GM18861 (cell line): Measurements from ENCODE around the gene ZWINT.

Experiments
- ATAC-seq: cut with Tn5 transposase; IDR thresholded peaks from one replicate; pipeline ENCODE4 v1.9.1; 2021; ENCODE audit not compliant: unreplicated experiment

ZWINT gene, protein sequence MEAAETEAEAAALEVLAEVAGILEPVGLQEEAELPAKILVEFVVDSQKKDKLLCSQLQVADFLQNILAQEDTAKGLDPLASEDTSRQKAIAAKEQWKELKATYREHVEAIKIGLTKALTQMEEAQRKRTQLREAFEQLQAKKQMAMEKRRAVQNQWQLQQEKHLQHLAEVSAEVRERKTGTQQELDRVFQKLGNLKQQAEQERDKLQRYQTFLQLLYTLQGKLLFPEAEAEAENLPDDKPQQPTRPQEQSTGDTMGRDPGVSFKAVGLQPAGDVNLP

DNA sequence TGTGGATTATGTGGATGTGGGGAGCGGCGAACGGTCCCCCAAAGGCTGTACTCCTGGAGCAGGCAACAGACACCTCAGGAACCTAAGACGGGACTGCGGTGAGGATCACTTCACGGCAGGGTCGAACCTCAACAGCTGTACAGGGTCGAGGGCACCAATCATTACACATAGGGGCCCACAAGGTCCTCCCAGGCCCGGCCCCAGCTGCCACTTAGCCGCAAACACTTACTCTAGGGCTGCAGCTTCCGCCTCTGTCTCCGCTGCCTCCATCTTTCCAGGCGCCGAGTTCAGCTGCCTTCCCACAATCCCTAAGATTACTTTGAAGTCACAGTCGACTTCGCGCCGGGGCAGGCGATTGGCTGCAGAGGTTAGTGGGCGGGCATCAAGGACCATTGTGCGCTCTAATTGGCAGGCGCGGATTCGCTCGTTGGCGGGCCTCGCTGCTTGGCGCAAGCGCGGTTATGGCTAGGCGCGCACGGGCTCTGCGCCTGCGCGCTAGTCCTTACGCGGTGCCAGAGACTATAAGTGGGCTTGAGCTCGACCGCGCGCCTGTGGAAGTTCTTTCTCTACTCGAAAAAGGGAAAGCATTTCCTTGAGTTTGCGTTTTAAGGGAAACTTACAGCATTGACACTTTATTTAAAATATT, at the start of gene ZWINT:
Gene ZWINT, minus strand, starts transcription at position 293 of the 646 bp plus-strand sequence. Its CDS starts 23 bp downstream, at position 270.
- peak; percentile 98 for ATAC-seq

DNA sequence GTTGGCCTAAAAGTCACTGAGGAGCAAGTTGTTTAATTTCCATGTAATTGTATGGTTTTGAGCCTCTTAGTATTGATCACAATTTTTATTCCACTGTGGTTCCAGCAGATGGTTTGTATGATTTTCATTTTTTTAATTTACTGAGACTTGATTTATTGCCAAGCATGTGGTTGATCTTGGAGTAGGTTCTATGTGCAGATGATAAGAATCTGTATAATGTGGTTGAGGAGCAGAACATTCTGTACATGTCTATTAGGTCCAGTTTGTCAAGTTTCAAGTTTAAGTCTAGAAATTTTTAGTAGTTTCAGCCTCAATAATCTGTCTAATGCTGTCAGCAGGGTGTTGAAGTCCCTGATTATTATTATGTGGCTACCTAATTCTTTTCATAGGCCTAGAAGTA, 22.7 kb upstream of the ZWINT start:
- no peak for ATAC-seq

DNA sequence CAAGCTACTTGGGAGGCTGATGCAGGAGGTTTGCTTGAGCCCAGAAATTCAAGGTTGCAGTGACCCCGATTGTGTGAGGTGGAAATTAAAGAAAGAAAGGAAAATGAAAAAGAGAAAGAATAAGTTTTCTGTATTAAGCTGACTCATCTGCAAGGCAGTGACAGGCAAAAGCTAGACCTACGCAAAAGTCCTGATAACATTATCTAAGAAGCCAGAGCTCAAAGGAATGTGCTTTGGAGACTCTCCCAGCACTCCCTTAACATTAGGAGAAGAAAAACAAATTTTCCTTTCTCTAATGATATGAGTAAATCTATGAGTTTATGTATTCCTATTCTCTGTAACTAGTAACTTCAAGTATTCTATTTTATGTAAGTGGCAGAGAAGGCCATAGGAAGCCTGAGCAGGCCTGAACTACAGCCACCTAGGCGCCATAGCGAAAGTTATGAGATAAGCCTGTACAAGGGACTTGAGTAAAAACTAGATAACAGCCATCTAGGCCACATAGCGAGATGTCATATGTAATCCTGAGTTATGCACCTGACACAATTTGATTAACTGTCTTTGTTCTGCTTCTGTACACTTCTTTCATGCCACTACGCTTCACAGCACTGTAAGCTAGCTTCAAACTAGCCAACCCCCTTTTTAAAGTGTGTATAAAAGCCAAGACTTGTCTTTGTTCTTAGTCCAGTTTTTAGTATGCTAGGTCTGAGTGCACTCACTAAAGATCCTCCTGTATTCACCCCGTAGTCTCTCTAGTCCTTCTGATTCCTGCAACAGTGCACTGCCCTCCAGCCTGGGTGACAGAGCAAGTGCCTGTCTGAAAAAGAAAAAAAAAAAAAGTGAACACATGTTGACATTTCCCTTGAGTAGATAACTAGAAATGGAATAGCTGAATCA, 9.4 kb upstream of the ZWINT start:
- no peak for ATAC-seq

DNA sequence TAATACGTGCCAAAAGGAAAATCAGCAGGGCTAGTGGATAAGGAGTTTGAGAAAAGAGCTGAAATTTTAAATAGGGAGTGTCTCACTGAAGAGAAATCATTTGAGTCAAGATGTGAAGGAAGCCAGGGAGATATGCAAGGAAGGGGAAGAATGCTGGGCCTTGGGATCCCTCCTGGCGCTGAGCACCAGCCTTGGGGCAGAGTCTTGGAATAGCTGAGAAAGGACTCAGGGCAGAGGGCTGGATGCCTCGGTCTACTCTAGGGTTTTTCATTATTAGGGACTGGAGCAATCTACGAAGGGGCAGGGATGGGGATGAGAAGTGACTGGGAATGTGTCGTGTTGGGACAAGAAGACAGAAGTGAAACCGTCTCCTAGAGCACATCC, 484 bp downstream of the ZWINT start:
- ATAC-seq, result no peak

DNA sequence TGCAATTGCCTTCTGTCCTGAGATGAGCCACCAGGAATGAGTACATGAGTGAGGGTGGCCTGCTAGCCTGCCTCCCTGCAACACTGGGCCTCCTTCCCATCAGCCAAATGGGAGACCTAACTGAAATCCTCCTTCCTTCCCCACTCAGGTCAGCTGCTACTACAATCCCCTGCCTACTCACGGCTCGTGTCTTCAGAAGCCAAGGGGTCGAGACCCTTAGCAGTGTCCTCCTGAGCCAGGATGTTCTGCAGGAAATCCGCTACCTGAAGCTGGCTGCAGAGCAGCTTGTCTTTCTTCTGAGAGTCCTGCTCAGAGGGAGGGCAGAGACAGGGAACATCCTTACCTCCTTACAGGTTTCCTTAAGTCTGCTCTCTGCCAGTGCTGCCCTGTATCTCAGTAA, 1.2 kb downstream of the ZWINT start:
- no peak for ATAC-seq

DNA sequence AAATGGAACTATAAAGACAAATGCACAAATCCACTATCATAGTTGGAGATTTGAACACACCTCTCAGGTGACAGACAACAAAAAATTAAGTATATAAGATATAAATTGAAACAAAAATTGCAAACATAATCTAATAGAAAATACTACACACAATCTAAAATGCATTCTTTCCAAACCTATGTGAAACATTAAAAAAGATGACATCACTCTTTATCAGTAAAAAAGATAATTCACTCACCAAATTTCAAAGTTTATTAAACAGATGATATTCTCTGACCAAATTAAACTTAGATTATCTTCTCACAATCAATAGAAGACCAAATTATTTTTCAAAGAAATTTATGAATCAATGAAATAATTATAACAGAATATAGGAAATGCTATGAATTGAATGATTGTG, 4.0 kb downstream of the ZWINT start:
- ATAC-seq, result no peak

DNA sequence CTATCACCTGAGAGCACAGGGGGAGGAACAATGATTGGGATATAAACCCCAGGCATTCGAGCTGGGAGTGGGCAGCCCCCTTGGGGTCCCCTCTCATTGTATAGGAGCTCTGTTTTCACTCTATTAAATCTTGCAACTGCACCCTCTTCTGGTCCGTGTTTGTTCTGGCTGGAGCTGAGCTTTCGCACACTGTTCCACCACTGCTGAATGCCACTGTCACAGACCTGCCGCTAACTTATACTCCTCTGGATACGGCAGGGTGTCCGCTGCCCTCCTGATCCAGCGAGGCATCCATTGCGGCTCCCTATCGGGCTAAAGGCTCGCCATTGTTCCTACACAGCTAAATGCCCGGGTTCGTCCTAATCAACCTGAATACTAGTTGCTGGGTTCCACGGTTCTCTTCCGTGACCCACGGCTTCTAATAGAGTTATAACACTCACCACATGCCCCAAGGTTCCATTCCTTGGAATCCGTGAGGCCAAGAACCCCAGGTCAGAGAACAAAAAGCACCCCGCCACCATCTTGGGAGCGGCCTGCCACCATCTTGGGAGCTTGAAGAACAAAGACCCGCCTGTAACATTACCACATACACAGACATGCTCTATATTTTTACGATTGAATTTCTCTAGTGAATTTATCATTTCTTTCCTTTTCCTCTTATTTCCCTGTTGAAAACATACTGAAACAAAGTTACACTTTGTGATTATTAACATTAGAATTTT, 9.0 kb downstream of the ZWINT start:
- no peak for ATAC-seq

DNA sequence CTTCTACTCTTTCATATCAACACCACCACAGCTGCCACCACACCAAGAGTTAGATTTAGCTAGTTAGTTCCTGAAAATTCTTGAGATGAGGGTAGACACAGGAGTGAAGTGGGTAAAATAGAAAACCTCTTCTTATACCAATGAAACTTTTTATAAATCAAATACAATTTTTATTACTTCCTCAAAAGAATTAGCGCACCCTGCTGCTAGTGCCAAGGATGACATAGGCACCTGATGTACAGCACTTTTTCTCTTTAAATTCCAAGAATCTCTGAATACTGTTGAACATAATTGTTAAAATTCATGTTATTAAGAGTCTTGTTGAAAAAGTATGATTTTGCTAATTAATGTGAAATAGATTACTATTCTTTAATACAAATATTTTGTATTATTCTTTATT, 11.4 kb downstream of the ZWINT start:
- no peak for ATAC-seq

DNA sequence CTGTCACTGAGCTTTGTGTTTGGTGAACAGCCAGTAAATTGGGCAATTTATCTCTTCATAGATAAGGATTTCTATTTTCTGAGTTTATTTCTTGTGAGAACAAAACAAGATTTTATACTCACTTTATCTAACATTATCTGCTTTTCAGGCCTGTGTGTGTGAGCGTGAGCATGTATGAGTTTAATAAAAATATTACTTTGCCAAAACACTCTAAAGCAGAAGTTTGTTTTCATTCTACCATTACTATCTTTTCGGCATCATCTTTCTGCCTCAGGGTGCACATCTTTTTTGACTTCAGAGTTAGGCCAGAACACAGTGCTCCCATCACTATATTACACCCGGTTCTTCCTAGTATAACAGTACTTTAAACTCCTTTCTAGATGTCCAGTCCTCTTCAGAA, 13.0 kb downstream of the ZWINT start:
- no peak for ATAC-seq

DNA sequence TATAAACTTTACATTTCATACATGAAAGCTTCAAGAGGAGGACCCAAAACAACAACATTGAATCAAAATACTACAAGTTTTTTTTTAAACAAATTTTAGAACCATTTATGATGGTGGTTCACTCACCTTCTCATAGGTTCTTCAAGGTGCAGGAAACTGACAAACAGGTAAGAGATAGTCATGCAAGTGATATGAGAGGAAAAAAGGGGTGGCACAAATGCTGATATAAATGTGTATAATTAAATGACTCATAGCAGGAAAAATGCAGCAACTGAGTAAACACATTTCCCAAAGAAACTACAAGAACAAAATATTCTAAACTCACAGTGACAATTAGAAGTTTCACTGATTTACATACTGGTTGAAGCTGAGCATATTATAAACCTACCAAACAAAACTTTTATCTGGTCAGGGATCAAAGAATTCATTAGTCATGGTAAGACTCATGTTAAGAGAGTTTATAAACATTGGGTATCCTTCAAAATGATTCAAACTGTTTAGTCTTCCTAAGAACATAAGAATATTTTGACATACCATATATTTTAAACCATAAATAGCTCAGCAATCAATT, 14.1 kb downstream of the ZWINT start:
- ATAC-seq, result no peak

DNA sequence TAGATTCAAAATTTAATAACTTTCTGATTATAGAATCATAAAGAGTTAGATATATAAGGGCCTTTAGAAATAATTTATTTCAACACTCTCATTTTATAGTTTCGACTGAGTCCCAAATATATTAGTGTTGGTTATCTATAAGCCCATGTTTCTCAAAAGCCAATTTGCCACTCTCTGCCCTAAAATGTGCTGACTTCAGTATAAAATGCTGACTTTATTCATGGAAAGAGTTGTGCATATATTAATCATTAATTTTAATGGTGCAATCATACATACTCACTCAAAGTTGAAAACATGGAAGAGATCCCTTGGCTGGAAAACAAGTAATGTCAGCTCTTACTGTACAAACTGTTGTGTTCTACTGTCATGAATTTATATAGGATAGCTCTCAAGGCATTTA, 19.4 kb downstream of the ZWINT start:
- ATAC-seq, result no peak

DNA sequence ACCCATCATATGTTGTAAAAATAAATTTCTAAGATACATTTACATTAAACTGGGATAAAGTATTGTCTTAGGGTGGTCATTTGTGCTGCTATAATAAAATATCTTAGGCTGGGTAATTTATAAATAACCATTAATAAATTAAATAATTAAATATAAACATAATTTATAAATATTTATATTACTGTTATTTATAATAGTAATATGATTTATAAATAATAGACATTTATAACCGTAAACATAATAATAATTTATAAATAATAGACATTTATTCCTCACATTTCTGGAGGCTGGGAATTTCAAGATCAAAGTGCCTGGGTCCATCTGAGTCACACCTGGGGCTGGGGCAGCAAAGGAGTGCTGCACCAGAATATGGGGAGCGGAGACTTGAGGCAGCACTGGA, 31.1 kb downstream of the ZWINT start:
- ATAC-seq, result no peak

DNA sequence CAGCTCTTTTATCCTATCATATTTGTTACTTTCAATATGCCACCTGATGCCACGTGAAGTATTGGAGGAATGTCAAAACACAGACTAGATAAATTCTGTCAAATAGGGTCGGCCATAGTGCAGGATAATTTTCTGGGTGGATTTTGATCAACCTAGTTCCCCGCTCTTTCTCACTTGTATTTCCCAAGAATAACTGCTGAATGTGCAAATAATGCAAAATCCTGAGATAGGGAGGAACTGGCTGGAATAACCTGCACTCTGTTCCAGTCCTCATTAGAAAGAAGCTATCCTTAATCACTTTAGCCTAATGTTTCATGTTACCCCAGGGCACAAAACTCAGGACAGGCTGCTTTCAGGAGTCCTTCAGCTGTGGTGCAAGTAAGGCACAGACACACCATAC, 33.9 kb downstream of the ZWINT start:
- no peak for ATAC-seq

DNA sequence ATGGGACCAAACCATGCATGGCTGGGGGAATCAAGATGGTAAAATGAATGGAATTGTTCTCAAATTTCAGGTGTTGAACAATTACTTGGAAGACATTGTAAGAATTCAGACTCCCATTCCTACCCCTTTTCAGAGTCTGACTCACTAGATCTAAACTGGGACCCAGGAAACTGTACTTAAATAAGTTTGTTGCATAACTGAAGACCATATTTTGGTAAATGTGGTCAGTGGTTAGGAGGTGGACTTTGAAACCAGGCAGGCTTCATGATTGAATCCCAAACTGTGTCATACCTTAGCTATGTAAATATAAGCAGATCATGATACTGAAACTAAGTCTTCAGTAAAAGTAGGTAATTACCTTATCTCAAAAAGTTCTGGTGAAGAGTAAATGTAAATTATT, 41.7 kb downstream of the ZWINT start:
- peak; percentile 96 for ATAC-seq

DNA sequence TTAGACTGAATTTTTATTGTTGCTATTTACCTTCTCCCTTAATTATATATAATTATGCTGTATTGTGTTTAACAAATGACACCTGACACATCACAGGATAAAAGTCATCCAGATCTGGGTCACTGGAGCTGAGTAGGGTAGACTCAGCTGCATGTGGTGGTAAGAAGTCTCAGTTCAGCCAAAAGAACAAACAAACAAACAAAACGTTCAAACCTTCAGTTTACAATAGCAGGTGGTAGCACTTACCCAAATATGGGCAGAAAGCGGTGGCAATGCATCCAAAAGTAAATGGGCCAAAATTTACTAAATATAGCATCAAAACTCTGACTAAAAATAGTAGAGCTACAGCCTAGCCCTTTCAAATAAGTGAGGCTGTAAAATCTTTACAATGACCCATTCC, 42.2 kb downstream of the ZWINT start:
- peak; percentile 17 for ATAC-seq

DNA sequence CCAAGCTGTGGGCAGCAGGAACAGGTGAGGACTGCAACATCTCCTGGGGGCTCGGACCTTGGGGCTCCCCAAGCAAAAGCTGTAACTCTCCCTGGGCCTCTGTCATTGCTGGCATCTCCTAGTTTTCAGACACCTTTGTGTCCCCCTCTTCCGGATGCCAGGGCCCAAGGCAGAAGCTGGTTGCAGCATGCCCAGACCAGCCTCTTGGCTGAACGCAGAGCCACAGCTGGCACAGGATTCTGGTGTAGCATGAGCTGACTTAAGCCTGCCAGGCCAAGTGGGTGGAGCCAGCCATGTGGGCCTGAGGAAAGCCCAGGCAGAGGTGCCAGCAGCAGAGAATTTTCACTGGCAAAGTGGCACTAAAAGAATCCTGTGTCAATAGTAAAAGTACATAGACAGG, 43.5 kb downstream of the ZWINT start:
- ATAC-seq, result no peak

DNA sequence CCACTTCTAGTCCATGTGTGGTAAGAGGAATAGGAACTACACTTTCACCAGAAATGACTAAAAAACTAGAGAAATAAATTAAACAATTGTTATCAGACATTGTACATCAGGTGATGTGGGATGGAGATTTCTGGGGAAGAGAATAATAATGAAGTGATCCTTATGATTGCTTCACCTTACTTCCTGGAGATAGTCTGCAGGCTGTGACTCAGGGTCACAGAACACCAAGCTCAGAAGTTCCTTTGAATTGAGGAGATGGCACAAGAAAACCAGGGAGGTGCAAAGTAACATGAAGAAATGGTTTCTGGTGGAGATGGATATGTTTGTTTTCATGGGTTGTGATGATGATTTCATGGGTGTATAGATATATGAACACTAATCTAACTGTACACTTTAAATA, 44.5 kb downstream of the ZWINT start:
- ATAC-seq, result no peak
